ENCODE data around the gene DENND1A. TPM values are rescaled to one million over a fixed set of nuclear protein-coding genes. Genes with fewer than 3 reads are reported as not detected.

DENND1A gene
- total and polyA plus RNA-seq, 2 experiments from 2014 or later: 13.1 to 28.7 TPM

- TF ChIP-seq ZNF462 (CRISPR knock-in tag; IDR thresholded peaks at IDR 0.05) (no peak), EZH2phosphoT487 (IDR thresholded peaks at IDR 0.05; ENCODE audit: unreplicated experiment) (no peak), ZNF331 (CRISPR knock-in tag; IDR thresholded peaks at IDR 0.05; ENCODE audit: low read depth) (no peak), JUNB (IDR thresholded peaks at IDR 0.05; ENCODE audit: unreplicated experiment) (no peak), STAT1 (IDR thresholded peaks at IDR 0.05; ENCODE audit: unreplicated experiment) (no peak)
- TF ChIP-seq, protein P1, sequence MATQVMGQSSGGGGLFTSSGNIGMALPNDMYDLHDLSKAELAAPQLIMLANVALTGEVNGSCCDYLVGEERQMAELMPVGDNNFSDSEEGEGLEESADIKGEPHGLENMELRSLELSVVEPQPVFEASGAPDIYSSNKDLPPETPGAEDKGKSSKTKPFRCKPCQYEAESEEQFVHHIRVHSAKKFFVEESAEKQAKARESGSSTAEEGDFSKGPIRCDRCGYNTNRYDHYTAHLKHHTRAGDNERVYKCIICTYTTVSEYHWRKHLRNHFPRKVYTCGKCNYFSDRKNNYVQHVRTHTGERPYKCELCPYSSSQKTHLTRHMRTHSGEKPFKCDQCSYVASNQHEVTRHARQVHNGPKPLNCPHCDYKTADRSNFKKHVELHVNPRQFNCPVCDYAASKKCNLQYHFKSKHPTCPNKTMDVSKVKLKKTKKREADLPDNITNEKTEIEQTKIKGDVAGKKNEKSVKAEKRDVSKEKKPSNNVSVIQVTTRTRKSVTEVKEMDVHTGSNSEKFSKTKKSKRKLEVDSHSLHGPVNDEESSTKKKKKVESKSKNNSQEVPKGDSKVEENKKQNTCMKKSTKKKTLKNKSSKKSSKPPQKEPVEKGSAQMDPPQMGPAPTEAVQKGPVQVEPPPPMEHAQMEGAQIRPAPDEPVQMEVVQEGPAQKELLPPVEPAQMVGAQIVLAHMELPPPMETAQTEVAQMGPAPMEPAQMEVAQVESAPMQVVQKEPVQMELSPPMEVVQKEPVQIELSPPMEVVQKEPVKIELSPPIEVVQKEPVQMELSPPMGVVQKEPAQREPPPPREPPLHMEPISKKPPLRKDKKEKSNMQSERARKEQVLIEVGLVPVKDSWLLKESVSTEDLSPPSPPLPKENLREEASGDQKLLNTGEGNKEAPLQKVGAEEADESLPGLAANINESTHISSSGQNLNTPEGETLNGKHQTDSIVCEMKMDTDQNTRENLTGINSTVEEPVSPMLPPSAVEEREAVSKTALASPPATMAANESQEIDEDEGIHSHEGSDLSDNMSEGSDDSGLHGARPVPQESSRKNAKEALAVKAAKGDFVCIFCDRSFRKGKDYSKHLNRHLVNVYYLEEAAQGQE (IDR thresholded peaks at IDR 0.05; ENCODE audit: unreplicated experiment): no peak
These were observed 332.9 kb downstream of the DENND1A start (continued) for GRCh38 chr9:123597048-123597447.

- H3K4me1 ChIP-seq (ENCODE audit: insufficient read depth): peaks cover 7% of the 10 kb centered on the region
- H3K9me2 ChIP-seq (ENCODE audit: insufficient read depth): no peaks in the 10 kb centered on the region
- H3K79me2 ChIP-seq (replicated peaks; ENCODE audit: insufficient read depth): no peaks in the 10 kb centered on the region
- no peaks in the 10 kb centered on the region for H3K27me3 ChIP-seq (ENCODE audit: insufficient read depth)
- DNase-seq (ENCODE audit: low spot score) (no peak), ATAC-seq (no peak)
- no peak overlapping the region for H2AFZ ChIP-seq
- peaks cover 16% of the 10 kb centered on the region; the same call in 2 of the 3 replicates for H3K36me3 Mint-ChIP-seq (ENCODE audit: low read depth)
- H3K4me3 Mint-ChIP-seq: no peak overlapping the region
- H3K4me3 ChIP-seq: no peak overlapping the region
- H4K20me1 ChIP-seq (replicated peaks; ENCODE audit: insufficient read depth): no peaks in the 10 kb centered on the region
- no peaks in the 10 kb centered on the region for H3F3A ChIP-seq (replicated peaks; ENCODE audit: low read depth)
- H3K27ac ChIP-seq (ENCODE audit: low read depth): no peak overlapping the region
- H3K27me3 Mint-ChIP-seq (ENCODE audit: insufficient read depth, low read depth, poor library complexity): peaks cover 5% of the 10 kb centered on the region
- H3K27ac Mint-ChIP-seq: no peak overlapping the region
- H3K9me3 Mint-ChIP-seq: peaks cover 13% of the 10 kb centered on the region; the same call in 2 of the 3 replicates
- no peak overlapping the region for H3K4me2 ChIP-seq
- H3K4me1 Mint-ChIP-seq: peaks cover 34% of the 10 kb centered on the region
- no peaks in the 10 kb centered on the region for H3K36me3 ChIP-seq (ENCODE audit: insufficient read depth)
- no peak for TF ChIP-seq NANOG (IDR thresholded peaks at IDR 0.05; ENCODE audit: borderline replicate concordance)
These were observed 338.6 kb downstream of the DENND1A start for GRCh38 chr9:123591283-123591682.
